ENCODE results near the gene FOXE3.

DNA sequence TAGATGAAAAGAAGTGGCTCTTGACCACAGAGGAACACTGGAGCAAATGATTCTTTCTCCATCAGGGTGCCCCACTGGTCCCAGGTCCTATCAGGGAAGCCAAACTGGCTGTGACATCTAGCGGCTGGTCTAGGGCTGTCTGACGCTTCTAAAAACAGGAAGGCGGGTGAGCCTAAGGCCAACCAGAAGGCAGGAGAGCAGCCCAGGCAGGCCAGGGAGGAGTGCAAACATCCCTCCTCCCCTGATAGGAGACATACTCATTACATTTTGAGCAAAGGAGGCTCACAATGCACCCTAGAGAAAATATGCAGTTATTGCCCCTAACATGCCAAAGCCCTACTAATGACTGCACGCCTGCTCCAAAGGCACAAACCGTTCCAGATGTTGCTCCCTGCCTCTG is 10.4 kb upstream of the FOXE3 start:
- TF ChIP-seq, protein P1, sequence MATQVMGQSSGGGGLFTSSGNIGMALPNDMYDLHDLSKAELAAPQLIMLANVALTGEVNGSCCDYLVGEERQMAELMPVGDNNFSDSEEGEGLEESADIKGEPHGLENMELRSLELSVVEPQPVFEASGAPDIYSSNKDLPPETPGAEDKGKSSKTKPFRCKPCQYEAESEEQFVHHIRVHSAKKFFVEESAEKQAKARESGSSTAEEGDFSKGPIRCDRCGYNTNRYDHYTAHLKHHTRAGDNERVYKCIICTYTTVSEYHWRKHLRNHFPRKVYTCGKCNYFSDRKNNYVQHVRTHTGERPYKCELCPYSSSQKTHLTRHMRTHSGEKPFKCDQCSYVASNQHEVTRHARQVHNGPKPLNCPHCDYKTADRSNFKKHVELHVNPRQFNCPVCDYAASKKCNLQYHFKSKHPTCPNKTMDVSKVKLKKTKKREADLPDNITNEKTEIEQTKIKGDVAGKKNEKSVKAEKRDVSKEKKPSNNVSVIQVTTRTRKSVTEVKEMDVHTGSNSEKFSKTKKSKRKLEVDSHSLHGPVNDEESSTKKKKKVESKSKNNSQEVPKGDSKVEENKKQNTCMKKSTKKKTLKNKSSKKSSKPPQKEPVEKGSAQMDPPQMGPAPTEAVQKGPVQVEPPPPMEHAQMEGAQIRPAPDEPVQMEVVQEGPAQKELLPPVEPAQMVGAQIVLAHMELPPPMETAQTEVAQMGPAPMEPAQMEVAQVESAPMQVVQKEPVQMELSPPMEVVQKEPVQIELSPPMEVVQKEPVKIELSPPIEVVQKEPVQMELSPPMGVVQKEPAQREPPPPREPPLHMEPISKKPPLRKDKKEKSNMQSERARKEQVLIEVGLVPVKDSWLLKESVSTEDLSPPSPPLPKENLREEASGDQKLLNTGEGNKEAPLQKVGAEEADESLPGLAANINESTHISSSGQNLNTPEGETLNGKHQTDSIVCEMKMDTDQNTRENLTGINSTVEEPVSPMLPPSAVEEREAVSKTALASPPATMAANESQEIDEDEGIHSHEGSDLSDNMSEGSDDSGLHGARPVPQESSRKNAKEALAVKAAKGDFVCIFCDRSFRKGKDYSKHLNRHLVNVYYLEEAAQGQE (IDR thresholded peaks at IDR 0.05; ENCODE audit: low read depth, low read length), result no peak
- TF ChIP-seq RCOR1 (conservative IDR thresholded peaks at IDR 0.05; ENCODE audit: low read depth, low read length), result no peak
- TF ChIP-seq POLR2AphosphoS5 (IDR thresholded peaks at IDR 0.05; ENCODE audit: low read length), result no peak
- TF ChIP-seq RAD51 (IDR thresholded peaks at IDR 0.05), result no peak
- no peak for TF ChIP-seq SMAD1 (IDR thresholded peaks at IDR 0.05; ENCODE audit: low read depth, partially characterized antibody)
- no peak for TF ChIP-seq PML (IDR thresholded peaks at IDR 0.05; ENCODE audit: low read length)
- no peak for TF ChIP-seq EP300 (IDR thresholded peaks at IDR 0.05; ENCODE audit: borderline replicate concordance in 1 of 2, control insufficient read depth in 1 of 2, low read depth in 2 of 2, low read length in 2 of 2)
